Fibroblast of lung (primary cell): ENCODE data around the gene STEAP2. TPM values are rescaled to one million over a fixed set of nuclear protein-coding genes. Genes with fewer than 3 reads are reported as not detected.

Experiments
- DNase-seq, 2 donors: peaks; one replicate each; pipeline versions ENCODE4 v3.0.0 to v3.0.0-alpha.2; 2010; ENCODE audit warnings: low read depth in 2 of 2
- H2AFZ ChIP-seq: 2 replicates; pipeline ENCODE4 v1.5.1; 2012; ENCODE audit warnings: low read length, control low read depth, inconsistent platforms
- H3K27ac ChIP-seq: 2 replicates; pipeline ENCODE4 v1.5.1; 2011; ENCODE audit warnings: low read length, control low read depth; ENCODE audit not compliant: insufficient read depth
- H3K27me3 ChIP-seq: 2 replicates; pipeline ENCODE4 v1.5.1; 2011; ENCODE audit warnings: mild to moderate bottlenecking, low read length; ENCODE audit not compliant: control insufficient read depth, insufficient read depth
- H3K36me3 ChIP-seq: 2 replicates; pipeline ENCODE4 v1.5.1; 2011; ENCODE audit warnings: low read length; ENCODE audit not compliant: control insufficient read depth, insufficient read depth
- H3K4me1 ChIP-seq: 2 replicates; pipeline ENCODE4 v1.5.1; 2011; ENCODE audit warnings: low read length; ENCODE audit not compliant: control insufficient read depth, insufficient read depth; ENCODE audit errors: extremely low read depth
- H3K4me2 ChIP-seq: 2 replicates; pipeline ENCODE4 v1.5.1; 2011; ENCODE audit warnings: low read length, control low read depth; ENCODE audit not compliant: insufficient read depth; ENCODE audit errors: extremely low read depth
- H3K4me3 ChIP-seq, 4 experiments: fragments of 200-600 bp in 1 of 4; sonication (generic) in 1 of 4; replicated peaks in 1 of 4; 2 replicates each; pipeline ENCODE4 v1.5.1; 2011 to 2016; ENCODE audit warnings: low read length in 4 of 4, low read depth in 3 of 4, mild to moderate bottlenecking in 3 of 4, control low read depth in 2 of 4, inconsistent platforms in 1 of 4, mixed read lengths in 1 of 4; ENCODE audit not compliant: insufficient read depth in 1 of 4; ENCODE audit errors: control extremely low read depth in 1 of 4
- H3K79me2 ChIP-seq: 2 replicates; pipeline ENCODE4 v1.5.1; 2012; ENCODE audit warnings: mild to moderate bottlenecking, low read length, inconsistent platforms; ENCODE audit not compliant: control insufficient read depth, insufficient read depth
- H3K9ac ChIP-seq: 2 replicates; pipeline ENCODE4 v1.5.1; 2011; ENCODE audit warnings: mild to moderate bottlenecking, low read length, control low read depth; ENCODE audit not compliant: insufficient read depth
- H3K9me3 ChIP-seq: 2 replicates; pipeline ENCODE4 v1.5.1; 2012; ENCODE audit warnings: low read depth, low read length; ENCODE audit not compliant: control insufficient read depth, insufficient read depth
- H4K20me1 ChIP-seq: 2 replicates; pipeline ENCODE4 v1.5.1; 2011; ENCODE audit warnings: low read length; ENCODE audit not compliant: control insufficient read depth, insufficient read depth; ENCODE audit errors: extremely low read depth
- CTCF ChIP-seq, 2 donors: IDR thresholded peaks in 1 of 2; conservative IDR thresholded peaks in 1 of 2; 1 replicate in 1 of 2; 2 replicates in 1 of 2; pipeline ENCODE4 v1.5.1; 2011 to 2012; ENCODE audit warnings: low read length in 2 of 2, control low read depth in 1 of 2, inconsistent platforms in 1 of 2, low read depth in 1 of 2, mild to moderate bottlenecking in 1 of 2
- EZH2 ChIP-seq: IDR thresholded peaks from 2 replicates; pipeline ENCODE4 v1.5.1; 2012; ENCODE audit warnings: low read length, control low read depth, mild to moderate bottlenecking; ENCODE audit errors: missing control alignments
- polyA plus RNA-seq, 2 donors: library from polyadenylated mRNA; depleted of rRNA in 1 of 2; stranded (reverse) in 1 of 2; unstranded in 1 of 2; fragments of >200 nt; gene quantifications; 2 replicates each; pipeline ENCODE4 v1.2.1, GENCODE V29; 2011 to 2012; ENCODE audit warnings: missing spikeins in 1 of 2
- total RNA-seq: library from RNA; depleted of rRNA; stranded (reverse); fragments of >200 nt; gene quantifications from 2 replicates; pipeline ENCODE4 v1.2.1, GENCODE V29; 2014

Gene STEAP2
- total and polyA plus RNA-seq, 2 donors (not counting 1 experiment from before 2014, with no cell fraction given), result 16.5 to 26.3 TPM

DNA sequence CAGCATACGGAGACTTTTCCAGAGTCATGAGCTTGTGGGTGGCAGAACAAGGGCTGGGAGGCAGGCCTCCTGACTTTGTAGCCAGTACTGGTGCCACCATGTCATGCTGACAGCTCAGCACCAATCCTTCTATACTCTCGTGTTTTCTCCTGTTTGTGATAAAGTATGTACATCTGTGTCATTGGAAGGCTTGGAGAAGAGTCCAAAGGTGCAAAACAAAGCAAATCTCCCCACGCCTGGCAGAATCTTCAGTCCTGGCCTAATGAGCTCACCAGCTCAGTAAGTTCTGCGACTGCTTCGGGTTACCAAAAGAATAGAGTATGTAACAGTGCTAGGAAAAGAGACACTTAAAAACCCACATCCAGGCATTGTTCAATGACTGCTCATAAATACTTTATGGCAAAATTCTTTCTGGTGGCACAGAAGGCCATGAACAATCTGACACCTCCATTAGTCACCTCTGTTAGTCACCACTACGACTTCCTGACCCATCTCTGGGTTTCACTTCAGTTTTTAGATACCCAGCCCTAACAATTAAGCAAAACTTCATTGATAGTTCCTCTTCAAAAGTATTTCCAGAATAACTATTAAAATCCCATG is 32.8 kb upstream of the STEAP2 start:
- H3K79me2 ChIP-seq, result no peaks in the 10 kb centered on the region
- H3K9me3 ChIP-seq, result no peaks in the 10 kb centered on the region
- peak overlapping the region; percentile 74 for H2AFZ ChIP-seq
- no peaks in the 10 kb centered on the region for H3K27me3 ChIP-seq
- peak overlapping the region; percentile 59 for H3K4me2 ChIP-seq
- H3K36me3 ChIP-seq, result no peaks in the 10 kb centered on the region
- no peaks in the 10 kb centered on the region for H3K4me1 ChIP-seq
- H3K4me3 ChIP-seq, result peak overlapping the region in 1 of 4 experiments; percentile 8
- H3K27ac ChIP-seq, result peak overlapping the region; percentile 56
- no peaks in the 10 kb centered on the region for H4K20me1 ChIP-seq
- no peak overlapping the region for H3K9ac ChIP-seq
- TF ChIP-seq EZH2, result no peak
- TF ChIP-seq CTCF (conservative IDR thresholded peaks at IDR 0.05 in 1 of 2, IDR thresholded peaks at IDR 0.05 in 1 of 2; ENCODE audit: low read depth in 1 of 2, low read length in 2 of 2), result no peak
- peak; percentile 64 to 93 for DNase-seq

GRCh38 chr7:90180011-90180585 is 31.4 kb upstream of the STEAP2 start:
- no peak overlapping the region for H3K9ac ChIP-seq

DNA sequence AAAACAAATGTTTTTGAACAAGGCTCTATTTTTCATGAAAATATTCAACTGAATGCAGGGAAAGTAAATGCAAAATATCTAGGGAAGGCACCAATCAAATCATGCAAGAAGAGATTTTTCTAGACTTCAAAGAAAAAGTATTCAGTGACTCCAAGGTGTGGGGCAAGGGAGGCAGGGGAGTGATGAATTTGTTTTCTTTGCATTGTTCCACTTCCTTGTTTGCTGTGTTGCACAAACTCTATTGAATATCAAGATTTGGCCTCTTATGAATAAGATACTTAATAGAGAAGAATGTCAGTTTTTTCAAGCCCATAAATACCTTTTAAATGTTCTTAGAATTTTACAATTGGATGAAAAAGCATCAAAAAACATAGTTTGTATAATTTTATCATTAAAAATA is 30.9 kb upstream of the STEAP2 start:
- H2AFZ ChIP-seq, result no peak overlapping the region
- H3K27ac ChIP-seq, result no peak overlapping the region
- H3K27me3 ChIP-seq, result no peaks in the 10 kb centered on the region
- no peaks in the 10 kb centered on the region for H3K36me3 ChIP-seq
- DNase-seq, result no peak
- H3K4me2 ChIP-seq, result no peak overlapping the region
- no peak overlapping the region for H3K4me3 ChIP-seq
- no peaks in the 10 kb centered on the region for H3K9me3 ChIP-seq
- no peaks in the 10 kb centered on the region for H3K4me1 ChIP-seq
- H3K9ac ChIP-seq, result no peak overlapping the region
- H4K20me1 ChIP-seq, result no peaks in the 10 kb centered on the region
- H3K79me2 ChIP-seq, result no peaks in the 10 kb centered on the region
- TF ChIP-seq CTCF (conservative IDR thresholded peaks at IDR 0.05 in 1 of 2, IDR thresholded peaks at IDR 0.05 in 1 of 2; ENCODE audit: low read depth in 1 of 2, low read length in 2 of 2) (no peak), EZH2 (no peak)

More at GRCh38 chr7:90180011-90180585, 31.4 kb upstream of the STEAP2 start:
- TF ChIP-seq EZH2 (no peak), CTCF (conservative IDR thresholded peaks at IDR 0.05 in 1 of 2, IDR thresholded peaks at IDR 0.05 in 1 of 2; ENCODE audit: low read depth in 1 of 2, low read length in 2 of 2) (no peak)
- H3K27me3 ChIP-seq, result no peaks in the 10 kb centered on the region
- H3K79me2 ChIP-seq, result no peaks in the 10 kb centered on the region
- H3K27ac ChIP-seq, result no peak overlapping the region
- no peaks in the 10 kb centered on the region for H3K36me3 ChIP-seq
- no peak overlapping the region for H3K4me3 ChIP-seq
- H3K4me2 ChIP-seq, result no peak overlapping the region
- H3K9me3 ChIP-seq, result no peaks in the 10 kb centered on the region
- no peaks in the 10 kb centered on the region for H4K20me1 ChIP-seq
- H2AFZ ChIP-seq, result no peak overlapping the region
- DNase-seq, result peak; percentile 54 to 65
- H3K4me1 ChIP-seq, result no peaks in the 10 kb centered on the region
